Astrocyte of the spinal cord (primary cell): ENCODE results near the gene ZNF232.

Experiments used
- DNase-seq: peaks from one replicate; pipeline ENCODE4 v3.0.0; 2011; ENCODE audit warnings: low read depth, low spot score
- H3K4me3 ChIP-seq: 2 replicates; pipeline ENCODE4 v1.5.1; 2011; ENCODE audit warnings: low read depth, mild to moderate bottlenecking, low read length, moderate library complexity
- in situ Hi-C: cut with HindIII; loops from 2 replicates; pipeline ENCODE4 v1.10.0; 2017; ENCODE audit warnings: low sequenced_read_pairs
- TF ChIP-seq, protein P1 (sequence below): IDR thresholded peaks from 2 replicates; pipeline ENCODE4 v1.5.1; 2012; ENCODE audit warnings: low read depth, mild to moderate bottlenecking, low read length, inconsistent platforms

The ZNF232 gene

DNA sequence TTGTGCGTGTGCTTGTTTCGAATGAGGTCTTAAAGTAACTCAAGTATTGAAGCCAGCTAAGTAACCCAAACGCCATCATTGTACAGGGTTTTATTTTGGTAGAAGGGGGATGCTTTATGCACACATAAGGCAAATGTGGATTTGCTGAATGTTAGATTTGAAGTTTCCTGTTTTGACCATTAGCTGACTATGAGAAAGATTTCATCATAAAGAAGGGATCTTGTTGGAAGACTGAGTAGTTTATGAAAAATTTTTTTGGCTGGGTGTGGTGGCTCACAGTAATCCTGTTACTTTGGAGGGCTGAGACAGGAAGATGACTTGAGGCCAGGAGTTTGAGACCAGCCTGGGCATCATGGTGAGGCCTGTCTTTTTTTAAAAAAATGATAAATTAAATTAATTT is 43.4 kb downstream of the ZNF232 start:
- DNase-seq: no peak
- in situ Hi-C loops: no loop called here
- TF ChIP-seq, protein P1, sequence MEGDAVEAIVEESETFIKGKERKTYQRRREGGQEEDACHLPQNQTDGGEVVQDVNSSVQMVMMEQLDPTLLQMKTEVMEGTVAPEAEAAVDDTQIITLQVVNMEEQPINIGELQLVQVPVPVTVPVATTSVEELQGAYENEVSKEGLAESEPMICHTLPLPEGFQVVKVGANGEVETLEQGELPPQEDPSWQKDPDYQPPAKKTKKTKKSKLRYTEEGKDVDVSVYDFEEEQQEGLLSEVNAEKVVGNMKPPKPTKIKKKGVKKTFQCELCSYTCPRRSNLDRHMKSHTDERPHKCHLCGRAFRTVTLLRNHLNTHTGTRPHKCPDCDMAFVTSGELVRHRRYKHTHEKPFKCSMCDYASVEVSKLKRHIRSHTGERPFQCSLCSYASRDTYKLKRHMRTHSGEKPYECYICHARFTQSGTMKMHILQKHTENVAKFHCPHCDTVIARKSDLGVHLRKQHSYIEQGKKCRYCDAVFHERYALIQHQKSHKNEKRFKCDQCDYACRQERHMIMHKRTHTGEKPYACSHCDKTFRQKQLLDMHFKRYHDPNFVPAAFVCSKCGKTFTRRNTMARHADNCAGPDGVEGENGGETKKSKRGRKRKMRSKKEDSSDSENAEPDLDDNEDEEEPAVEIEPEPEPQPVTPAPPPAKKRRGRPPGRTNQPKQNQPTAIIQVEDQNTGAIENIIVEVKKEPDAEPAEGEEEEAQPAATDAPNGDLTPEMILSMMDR: no peak
- H3K4me3 ChIP-seq: no peak overlapping the region

DNA sequence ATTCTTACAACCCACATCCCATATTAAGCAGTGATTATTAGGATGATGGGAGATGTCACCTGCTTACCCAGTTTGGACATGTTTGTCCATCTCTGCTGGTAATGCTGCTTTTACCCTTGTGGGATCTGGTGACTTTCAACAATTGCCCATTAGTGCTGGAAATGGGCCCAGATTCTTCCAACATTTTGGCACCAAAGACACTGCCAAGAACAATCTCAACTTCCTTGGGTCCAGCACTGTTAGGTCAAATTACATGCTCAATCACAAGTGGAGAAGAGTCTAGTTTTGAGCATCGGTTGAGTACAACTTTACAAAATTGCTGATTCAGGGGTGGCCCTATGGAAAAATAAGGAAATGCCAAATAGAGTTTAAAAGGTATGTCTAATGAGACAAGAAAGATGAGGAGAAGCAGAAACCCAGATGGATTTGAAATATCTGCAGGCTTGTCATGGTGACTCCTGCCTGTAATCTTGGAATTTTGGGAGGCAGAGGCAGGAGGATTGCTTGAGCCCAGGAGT is 46.4 kb downstream of the ZNF232 start:
- in situ Hi-C loops: no loop called here
- no peak for DNase-seq
- TF ChIP-seq, protein P1: no peak
- no peak overlapping the region for H3K4me3 ChIP-seq
